ENCODE measurements around the gene SNX12. TPM values are rescaled to one million over a fixed set of nuclear protein-coding genes. Genes with fewer than 3 reads are reported as not detected.

Gene SNX12
- 10 to 100 TPM; 36.6 to 54.4 (median 51.8) TPM for polyA plus RNA-seq (ENCODE audit: insufficient read length in 4 of 4)

DNA sequence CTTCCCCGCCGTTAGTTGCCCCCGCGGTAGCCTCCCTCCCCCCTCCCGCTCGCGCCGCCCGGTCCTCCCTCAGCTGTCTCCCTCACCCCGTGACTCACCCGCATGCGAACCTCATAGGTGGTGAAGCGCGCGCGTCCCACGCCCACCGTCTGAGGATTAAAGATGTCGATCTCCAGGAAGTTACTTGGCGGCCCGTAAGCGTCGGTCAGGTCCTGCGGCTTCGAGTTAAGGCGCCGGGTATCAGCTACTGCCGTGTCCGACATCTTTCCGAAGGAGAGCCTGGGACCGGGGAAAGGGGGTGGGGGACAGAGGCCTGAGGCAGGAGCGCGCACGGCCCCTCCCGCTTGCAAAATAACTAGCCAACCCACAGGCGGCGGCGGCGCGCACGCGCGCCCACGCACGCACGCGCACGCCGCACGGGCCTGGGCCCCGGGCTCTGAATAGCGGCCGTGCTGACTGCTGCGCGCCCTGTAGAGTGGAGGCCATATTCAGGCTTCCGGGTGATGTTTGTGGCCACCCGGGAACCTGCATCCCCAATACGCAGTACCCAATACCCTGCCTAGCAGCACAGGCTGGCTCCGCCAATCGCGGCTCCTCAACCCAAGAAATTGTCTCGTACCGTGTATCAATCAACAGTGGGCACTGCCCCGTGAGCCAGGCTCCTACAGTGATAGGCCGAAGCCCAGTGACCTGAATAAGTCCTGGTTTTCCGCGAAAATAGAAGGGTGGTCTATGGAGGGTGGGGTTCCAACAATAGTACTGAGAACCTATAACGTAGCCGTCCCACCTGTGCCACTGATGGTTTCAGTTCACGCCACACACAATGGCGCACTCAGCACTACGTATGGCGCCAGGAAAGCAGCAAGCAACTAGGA lies at the start of gene SNX12:
SNX12 (minus strand) TSS at position 291 of the 875 bp plus-strand sequence; CDS start at position 263, 28 bp downstream.
- peak; percentile 70 to 82 (median 78) for DNase-seq (ENCODE audit: low read depth in 4 of 4, low spot score in 3 of 4)

DNA sequence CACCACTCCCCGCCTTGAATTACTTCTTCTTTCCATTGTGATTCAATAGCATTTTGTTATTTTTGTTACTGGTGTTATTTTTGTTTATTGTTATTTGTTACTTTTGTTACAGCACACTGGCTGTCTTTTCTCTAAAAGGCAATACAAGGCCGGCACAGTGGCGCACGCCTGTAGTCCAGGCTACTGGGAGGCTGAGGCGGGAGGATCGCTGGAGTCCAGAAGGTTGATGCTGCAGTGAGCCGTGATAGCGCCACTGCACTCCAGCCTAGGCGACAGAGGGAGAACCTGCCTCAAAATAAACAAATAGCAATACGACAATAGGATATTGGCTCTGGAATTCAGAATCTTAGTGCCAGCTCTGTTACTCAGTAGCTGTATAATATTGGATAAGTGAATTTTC lies 49.2 kb upstream of the SNX12 start:
- DNase-seq (ENCODE audit: low read depth in 4 of 4, low spot score in 3 of 4) = no peak

DNA sequence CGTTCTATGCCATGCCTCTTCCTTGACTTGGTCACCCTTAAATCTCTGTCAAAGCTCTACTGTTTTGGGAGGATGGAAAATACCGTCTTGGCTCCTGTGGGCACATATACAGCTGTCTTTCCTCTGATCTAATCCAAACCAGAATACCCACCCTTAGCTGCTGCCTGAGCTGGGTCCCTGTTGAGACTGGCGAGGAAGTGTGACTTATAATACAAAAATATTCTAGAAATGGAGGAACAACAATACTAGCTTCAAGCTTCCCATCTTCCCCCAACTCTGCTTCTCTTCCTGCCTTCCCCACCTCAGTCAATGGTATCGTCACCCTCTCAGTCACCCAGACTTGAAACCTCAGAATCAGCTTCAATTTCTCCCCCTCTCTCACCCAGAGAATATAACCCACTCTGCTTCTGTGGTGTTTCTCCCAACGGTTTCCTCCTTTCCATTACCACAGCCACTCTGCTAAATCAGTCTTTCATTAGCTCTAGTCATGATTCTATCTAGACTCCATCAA lies 43.8 kb upstream of the SNX12 start:
- no peak for DNase-seq (ENCODE audit: low read depth in 4 of 4, low spot score in 3 of 4)

DNA sequence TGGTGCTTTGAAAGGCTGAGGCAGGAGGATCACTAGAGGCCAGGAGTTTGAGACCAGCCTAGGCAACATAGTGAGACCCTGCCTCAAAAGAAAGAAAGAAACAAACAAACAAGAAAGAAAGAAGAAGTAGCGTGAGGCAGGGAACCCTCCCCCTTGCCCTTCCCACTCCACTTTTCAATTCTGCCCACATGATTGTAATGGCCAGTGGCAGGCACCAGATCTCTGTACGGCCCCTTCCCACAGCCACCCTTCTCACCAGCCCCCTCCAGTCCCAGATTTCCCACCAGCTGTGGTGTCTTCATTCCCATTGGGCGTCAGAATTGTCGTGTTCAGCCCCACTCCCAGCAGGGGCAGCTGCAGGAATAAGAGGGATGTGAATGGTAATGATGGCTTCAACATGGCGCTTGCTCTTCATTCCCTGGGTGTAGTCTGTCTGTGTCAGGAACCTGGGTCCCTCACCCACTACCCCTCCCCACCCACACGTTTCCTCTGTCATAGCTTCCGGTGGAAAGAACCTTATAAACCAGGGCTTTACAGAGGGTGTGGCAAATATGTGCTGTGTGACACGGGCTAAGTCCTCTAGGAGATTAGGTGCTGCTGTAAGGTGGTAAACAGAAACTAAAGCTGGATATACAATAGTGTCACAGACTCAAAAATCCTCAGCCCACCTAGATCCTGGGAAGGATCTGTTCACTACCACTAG lies 43.2 kb upstream of the SNX12 start, which contains the start of gene IL2RG:
IL2RG (minus strand) TSS at position 437 of the 703 bp plus-strand sequence; CDS start at position 399, 38 bp downstream.
- DNase-seq (ENCODE audit: low read depth in 4 of 4, low spot score in 3 of 4) = no peak

DNA sequence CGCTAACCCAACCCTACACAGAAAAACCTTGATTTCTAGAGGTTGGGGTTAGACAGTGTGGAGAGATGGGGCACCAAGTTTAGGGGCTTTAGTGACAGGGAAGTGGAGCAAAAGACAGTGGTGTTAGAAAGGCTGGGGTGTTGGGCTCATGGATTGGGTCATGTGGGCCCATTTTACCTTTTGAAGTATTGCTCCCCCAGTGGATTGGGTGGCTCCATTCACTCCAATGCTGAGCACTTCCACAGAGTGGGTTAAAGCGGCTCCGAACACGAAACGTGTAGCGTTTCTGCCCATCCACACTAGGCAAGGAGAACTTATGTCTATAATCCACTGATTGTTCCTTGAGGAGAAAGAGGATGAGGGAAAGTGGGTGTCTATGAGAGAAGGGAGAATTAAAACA lies 40.9 kb upstream of the SNX12 start:
- no peak for DNase-seq (ENCODE audit: low read depth in 4 of 4, low spot score in 3 of 4)

DNA sequence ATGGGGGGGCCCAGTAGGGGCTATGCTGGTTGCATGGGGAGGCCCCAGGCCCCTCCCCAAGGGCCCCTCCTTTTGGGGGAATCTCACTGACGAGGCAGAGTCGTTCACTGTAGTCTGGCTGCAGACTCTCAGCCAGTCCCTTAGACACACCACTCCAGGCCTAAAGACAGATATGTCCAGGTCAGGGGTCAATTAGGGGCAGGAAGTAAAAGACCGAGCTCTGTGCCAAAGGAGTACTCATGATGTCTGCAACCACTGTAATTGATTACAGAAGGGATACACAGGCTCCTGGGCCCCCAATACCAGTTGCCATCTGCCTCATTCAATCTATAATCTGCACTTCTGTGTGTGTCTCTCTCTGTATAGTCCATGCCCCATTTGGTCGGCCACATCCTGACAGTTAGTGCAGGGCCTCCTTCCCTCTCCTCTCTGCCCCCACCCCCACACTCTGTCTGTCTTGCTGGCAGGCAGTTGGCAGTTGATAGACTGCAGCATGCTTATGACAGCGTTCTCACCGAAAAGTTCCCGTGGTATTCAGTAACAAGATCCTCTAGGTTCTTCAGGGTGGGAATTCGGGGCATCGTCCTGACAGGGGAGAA lies 39.7 kb upstream of the SNX12 start:
- no peak for DNase-seq (ENCODE audit: low read depth in 4 of 4, low spot score in 3 of 4)

DNA sequence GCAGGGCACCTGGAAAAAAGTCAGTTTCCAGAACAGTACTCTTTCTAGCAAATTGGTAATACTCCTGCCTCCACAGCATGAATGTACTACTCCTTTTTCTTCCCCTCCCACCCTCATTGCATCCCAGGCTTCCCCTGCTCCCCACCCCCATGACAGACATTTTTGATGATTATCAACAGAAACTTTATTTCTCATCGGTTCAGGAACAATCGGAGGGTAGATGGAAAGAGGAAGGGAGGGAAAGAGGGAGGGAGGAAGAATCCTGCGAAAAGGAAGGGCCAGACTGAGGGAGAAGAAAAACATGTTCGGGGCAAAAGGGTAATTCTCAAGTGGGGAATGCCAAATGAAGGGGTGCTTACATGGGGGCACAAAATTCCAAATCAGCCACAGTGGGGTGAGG lies 39.1 kb upstream of the SNX12 start:
- no peak for DNase-seq (ENCODE audit: low read depth in 4 of 4, low spot score in 3 of 4)

DNA sequence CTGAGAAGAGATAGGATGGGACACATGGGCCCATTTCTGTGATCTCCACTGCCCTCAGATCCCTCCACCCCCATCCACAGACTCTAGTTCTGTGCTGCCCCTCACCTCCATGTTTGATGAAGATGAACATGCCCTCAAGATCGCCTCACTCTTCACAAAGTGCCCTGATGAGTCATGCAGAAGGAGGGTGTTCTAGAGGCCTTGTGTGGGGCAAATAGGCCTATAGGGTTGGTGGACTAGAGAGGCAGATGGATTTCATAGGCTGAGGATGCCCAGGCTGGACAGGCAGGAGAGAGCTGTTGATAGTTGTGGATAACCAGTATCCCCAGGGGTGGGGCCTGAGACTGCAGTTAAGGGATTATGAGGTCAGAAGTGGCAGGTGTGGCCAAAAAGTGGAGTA lies 38.3 kb upstream of the SNX12 start, which contains the start of gene CXorf65:
CXorf65 (minus strand) TSS at position 314 of the 400 bp plus-strand sequence; CDS start at position 130, 184 bp downstream.
- no peak for DNase-seq (ENCODE audit: low read depth in 4 of 4, low spot score in 3 of 4)

DNA sequence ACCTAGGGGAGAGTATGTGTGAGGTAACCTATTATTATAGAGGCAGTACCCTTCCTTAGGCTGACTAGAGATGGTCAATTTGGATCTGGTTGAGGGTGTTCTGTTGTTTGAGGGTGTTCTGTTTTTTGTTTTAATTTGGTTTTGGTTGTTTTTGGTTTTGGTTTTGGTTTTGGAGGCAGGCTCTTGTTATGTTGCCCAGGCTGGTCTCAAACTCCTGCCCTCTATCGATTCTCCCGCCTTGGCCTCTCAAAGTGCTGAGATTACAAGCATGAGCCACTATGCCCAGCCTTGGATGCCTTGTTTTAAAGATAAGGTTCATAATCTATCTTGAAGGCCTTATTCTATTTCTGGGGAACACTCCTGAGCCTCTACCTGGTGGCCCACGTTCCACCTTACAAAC lies 37.5 kb upstream of the SNX12 start:
- no peak for DNase-seq (ENCODE audit: low read depth in 4 of 4, low spot score in 3 of 4)

DNA sequence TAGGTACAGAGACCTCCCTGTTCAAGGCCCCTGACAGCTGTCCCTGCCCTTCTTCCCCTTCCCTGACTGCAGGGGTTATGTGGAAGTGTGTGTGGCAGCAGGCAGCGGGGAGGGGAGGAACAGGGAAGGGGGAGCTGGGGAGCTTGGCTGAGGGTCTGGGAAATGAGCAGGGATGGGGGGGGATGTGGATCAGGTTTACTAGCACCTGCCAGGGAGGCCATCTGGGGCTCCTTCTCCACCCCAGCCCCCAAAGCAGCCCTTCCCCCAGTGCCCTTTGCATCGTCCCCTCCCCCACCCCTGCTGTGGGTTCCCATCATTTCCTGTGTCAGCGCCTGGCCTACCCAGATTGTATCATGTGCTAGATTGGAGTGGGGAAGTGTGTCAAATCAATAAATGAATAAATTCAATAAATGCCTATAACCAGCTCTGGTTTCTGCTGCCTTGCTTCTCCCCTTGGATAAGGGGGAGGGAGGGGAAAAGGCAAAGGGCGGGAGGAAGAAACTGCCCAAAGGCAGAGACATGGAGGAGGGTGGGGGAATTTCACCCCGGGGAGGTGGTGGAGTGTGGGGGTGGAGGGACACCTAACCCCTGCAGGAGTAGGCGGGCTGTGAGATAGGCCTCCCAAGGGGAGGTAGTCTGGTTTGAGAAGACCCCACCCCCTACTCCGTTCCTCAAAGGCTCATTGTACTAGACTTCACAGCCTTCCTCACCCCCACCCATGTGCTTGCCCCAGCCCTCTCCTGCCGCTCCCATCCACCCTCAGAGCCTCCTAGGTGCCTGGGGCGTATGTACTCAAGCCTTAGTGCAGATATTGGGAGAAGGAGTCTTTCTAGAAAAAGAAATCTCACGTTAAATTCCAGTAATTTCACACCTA lies 35.2 kb upstream of the SNX12 start:
- DNase-seq (ENCODE audit: low read depth in 4 of 4, low spot score in 3 of 4) = no peak

DNA sequence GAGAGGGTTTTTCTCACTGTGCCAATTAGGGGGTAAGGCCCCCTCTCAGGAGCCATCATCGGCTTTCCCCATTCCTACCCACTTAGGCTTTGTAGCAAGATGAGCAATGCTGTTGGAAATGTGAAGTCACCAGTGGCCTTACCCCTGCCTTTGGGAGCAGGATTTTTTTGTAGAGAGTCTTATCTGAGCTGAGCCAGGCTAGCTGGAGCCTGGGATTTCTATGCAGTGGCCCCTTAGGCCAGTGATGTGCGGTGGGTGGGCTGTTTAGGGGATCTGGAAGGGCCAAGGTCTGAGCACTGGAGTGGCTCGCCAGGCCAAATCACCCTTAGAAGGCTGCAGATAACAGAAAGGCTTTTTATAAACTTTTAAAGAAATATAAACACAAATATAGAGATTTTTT lies 34.2 kb upstream of the SNX12 start:
- DNase-seq (ENCODE audit: low read depth in 4 of 4, low spot score in 3 of 4) = no peak

DNA sequence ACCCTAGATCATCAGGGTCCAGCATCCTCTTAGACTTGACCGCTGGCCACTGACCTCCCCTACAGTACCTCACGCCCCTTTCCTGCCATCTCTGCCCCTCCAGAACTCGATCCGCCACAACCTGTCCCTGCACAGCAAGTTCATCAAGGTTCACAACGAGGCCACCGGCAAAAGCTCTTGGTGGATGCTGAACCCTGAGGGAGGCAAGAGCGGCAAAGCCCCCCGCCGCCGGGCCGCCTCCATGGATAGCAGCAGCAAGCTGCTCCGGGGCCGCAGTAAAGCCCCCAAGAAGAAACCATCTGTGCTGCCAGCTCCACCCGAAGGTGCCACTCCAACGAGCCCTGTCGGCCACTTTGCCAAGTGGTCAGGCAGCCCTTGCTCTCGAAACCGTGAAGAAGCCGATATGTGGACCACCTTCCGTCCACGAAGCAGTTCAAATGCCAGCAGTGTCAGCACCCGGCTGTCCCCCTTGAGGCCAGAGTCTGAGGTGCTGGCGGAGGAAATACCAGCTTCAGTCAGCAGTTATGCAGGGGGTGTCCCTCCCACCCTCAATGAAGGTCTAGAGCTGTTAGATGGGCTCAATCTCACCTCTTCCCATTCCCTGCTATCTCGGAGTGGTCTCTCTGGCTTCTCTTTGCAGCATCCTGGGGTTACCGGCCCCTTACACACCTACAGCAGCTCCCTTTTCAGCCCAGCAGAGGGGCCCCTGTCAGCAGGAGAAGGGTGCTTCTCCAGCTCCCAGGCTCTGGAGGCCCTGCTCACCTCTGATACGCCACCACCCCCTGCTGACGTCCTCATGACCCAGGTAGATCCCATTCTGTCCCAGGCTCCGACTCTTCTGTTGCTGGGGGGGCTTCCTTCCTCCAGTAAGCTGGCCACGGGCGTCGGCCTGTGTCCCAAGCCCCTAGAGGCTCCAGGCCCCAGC lies 32.7 kb upstream of the SNX12 start:
- DNase-seq (ENCODE audit: low read depth in 4 of 4, low spot score in 3 of 4) = no peak

DNA sequence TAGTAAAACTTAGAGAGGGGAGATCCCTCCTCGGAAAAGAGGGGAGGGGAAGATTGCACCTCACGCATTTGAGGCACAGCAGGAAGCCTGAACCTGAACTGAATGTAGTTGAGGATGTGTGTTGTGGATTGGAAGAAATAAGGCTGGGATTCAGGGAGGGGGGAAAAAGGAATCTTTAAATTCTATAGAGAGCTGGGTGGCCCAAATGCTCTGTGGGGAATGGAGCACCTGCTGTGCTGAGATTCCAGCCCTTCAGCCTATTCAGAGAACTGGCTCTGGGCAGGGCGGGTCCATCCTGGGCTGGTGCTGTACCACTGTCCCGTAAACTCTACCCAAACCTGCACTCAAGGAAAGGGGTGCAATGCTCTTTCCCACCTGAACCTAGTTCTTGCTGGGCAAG lies 31.6 kb upstream of the SNX12 start:
- no peak for DNase-seq (ENCODE audit: low read depth in 4 of 4, low spot score in 3 of 4)

DNA sequence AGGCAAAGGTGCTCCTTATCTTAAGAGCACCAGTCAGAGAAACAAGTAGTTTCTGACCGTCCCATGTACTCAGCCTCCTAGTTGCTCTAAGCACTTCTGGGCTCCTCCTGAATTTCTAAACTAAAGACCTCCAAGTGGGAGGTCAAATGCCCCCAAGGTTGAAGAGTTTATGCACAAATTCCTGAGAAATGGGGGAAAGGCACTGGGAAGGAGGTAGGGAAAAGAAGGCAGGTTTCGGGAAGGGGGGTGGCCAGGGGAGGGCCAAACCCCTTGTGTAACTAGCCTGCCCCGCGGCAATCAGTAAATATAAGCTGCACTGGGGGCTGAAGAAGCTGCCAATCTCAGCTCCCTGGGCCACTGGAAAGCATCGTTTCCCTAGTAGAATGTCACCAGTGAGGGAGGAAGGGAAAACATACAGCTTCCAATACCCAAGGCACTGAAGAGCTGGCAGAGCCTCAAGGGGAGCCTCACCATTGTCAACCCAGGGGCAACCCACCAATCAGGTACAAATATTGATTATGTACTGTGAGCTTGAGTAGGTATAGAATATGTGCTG lies 30.9 kb upstream of the SNX12 start:
- no peak for DNase-seq (ENCODE audit: low read depth in 4 of 4, low spot score in 3 of 4)

DNA sequence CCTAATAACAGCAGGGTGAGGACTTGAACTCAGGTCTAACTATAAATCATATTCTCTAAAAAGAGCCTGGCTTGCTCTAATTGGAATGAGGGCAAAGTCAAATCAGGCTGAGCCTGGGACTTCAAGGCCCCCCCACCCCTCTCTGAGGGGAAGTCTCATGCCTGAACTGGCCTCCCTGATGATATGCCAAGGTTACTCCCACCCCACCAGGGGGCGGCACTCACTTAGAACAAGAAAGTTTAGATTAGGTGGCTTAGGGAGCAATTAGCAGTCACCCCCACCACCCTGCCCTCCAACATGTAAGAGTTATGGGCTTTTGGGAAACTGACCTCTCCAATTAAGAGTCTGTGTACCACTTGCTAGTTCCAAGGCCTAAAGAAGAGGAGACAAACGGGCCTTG lies 30.2 kb upstream of the SNX12 start:
- no peak for DNase-seq (ENCODE audit: low read depth in 4 of 4, low spot score in 3 of 4)

DNA sequence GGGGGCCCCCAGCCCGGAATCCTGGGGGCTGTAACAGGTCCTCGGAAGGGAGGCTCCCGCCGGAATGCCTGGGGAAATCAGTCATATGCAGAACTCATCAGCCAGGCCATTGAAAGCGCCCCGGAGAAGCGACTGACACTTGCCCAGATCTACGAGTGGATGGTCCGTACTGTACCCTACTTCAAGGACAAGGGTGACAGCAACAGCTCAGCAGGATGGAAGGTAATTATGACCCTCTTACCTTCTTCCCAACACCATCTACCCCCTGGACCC lies 28.6 kb upstream of the SNX12 start:
- no peak for DNase-seq (ENCODE audit: low read depth in 4 of 4, low spot score in 3 of 4)

DNA sequence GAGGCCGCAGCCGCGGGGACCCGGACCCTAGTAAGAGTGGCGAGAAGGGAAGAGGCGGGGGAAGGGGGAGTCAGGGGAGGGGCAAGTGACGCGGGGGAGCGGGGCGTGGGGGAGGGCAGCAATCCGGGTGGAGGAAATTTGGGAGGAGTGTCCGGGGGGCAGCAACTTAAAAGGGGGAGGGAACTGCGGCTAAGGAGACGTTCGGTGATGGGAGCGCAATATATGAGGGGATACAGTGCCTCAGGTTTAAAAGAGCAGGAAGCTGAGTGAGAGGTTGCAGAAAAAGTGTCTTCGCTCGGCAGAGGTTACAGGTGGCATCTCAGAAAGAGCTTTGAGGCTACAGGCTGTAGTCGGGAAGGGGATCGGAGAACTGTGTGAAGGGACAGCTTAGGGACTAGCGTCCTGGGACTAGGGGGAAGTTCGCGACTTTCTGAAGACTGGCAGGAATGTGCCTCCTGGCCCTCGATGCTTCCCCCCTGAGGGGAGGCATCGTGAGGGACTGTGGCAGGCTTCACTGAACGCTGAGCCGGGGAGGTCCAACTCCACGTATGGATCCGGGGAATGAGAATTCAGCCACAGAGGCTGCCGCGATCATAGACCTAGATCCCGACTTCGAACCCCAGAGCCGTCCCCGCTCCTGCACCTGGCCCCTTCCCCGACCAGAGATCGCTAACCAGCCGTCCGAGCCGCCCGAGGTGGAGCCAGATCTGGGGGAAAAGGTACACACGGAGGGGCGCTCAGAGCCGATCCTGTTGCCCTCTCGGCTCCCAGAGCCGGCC lies 28.0 kb upstream of the SNX12 start:
- no peak for DNase-seq (ENCODE audit: low read depth in 4 of 4, low spot score in 3 of 4)

DNA sequence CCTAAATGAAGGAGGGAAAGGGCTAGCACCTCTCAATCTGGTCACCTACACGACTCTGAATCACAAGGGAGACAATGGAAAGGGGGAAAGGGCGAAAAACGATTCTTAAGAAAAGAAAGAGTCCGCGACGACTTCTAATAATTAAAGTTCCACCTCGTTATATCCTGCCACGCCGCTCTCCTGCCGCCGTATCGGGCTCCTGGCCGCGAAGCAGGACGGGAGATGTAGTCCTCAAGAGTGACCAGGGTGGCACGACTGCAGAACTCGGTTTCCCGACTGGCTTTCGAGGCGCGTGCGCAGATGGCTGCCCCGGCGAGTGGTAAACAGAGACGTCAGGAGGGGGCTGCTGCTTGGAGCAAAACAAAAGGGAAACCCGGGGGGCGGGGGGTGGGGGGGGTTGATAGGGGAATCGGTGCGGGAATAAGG lies 27.4 kb upstream of the SNX12 start, which contains the start of gene FOXO4:
FOXO4 (plus strand) TSS at position 297 of the 426 bp plus-strand sequence. CDS start 678 bp downstream, outside the sequence.
- peak in 3 of 4 donors; percentile 60 to 76 (median 72) for DNase-seq (ENCODE audit: low read depth in 4 of 4, low spot score in 3 of 4)
